OCI-M2 (cell line): ENCODE data around the gene PUM1.

Source experiments
- DNase-seq: peaks from one replicate; lab custom pipeline; 2025; ENCODE audit not compliant: unreplicated experiment; lab: John Stamatoyannopoulos, UW

Gene PUM1

GRCh38 chr1:30895382-30895943 lies 170.1 kb downstream of the PUM1 start:
- no peak for DNase-seq

- no peak for DNase-seq
Observed at GRCh38 chr1:30894508-30894973, 171.0 kb downstream of the PUM1 start.

GRCh38 chr1:30893776-30894507 lies 171.6 kb downstream of the PUM1 start:
- DNase-seq: no peak

- DNase-seq: no peak
Observed at GRCh38 chr1:30892671-30893073, 172.8 kb downstream of the PUM1 start.

- no peak for DNase-seq
Observed at GRCh38 chr1:30891227-30891552, 174.3 kb downstream of the PUM1 start.

- no peak for DNase-seq
Observed at GRCh38 chr1:30890502-30891226, 174.9 kb downstream of the PUM1 start.

- DNase-seq: no peak
Observed at GRCh38 chr1:30889511-30889910, 176.0 kb downstream of the PUM1 start.

GRCh38 chr1:30888975-30889374 lies 176.5 kb downstream of the PUM1 start:
- DNase-seq: no peak

GRCh38 chr1:30888391-30888790 lies 177.1 kb downstream of the PUM1 start:
- DNase-seq: no peak

GRCh38 chr1:30887485-30888315 lies 177.8 kb downstream of the PUM1 start:
- no peak for DNase-seq

- no peak for DNase-seq
Observed at GRCh38 chr1:30886710-30887428, 178.6 kb downstream of the PUM1 start.

- DNase-seq: no peak
Observed at GRCh38 chr1:30885570-30886522, 179.7 kb downstream of the PUM1 start.

- no peak for DNase-seq
Observed at GRCh38 chr1:30884723-30885122, 180.8 kb downstream of the PUM1 start.

- DNase-seq: no peak
Observed at GRCh38 chr1:30883389-30884172, 181.9 kb downstream of the PUM1 start.

- no peak for DNase-seq
Observed at GRCh38 chr1:30882678-30883388, 182.7 kb downstream of the PUM1 start.
